Measurements from ENCODE around the gene SLC39A9. TPM values are rescaled to one million over a fixed set of nuclear protein-coding genes. Genes with fewer than 3 reads are reported as not detected.
"Not testable (repeated sequence)": the region's sequence is repeated elsewhere in the genome, so short reads cannot be mapped to it uniquely, and the experiment has no call there.

SLC39A9 gene
- total and polyA plus RNA-seq, 4 donors = 20.5 to 74.9 (median 43.4) TPM

DNA sequence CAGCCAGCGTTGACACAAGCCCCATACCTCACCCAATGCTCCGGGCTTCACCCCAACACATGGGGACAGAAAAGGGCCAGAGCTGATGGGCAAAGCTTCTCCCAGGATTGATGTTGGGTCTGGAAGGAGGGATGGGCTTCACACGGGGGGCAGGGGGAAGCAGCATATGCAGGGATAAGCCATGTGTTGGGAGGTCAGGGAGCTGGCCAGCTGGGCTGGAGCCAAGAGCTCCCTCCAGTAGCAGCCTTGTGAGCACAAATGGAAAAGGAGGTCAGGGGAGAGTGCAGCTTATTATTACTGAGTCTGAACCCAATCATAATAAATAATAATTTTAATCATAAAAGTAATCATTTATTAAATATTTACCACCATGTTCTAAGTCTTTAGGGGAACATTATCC lies 95.3 kb downstream of the SLC39A9 start:
- Histone ChIP-seq H3K9ac (ENCODE audit: insufficient read depth in 1 of 2, low read length in 2 of 2) (no peak overlapping the region), H3K4me3 (no peak overlapping the region)
- DNase-seq = peak in 1 of 3 donors; percentile 17

DNA sequence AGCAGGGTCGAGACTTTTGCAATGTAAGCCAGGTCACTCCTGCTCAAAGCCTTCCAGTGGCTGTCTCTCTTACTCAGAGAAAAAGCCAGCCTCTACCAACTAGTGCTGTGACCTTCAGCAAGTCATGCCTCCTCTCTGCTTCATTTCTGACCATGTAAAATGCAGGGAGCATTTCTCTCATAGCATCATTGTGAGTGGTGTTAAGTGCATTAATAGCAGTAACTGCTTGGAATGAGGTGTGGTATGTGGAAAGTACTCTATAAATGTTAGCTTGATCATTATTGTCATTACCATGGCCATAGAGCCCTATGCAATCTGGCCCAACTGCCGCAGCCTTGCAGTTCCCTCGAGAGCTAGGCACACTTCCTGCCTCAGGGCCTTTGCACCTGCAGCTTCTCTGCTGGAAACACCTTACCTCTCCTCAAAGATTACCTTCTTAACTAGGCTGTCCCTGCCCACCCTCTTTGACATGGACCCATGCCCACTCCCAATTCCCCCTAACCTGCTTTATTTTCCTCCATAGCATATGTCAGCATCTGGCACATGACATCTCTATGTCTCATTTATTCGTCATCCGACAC lies 96.9 kb downstream of the SLC39A9 start:
- Histone ChIP-seq H3K4me1 (ENCODE audit: control insufficient read depth in 5 of 5, insufficient read depth in 5 of 5, low read length in 5 of 5) (no peaks in the 10 kb centered on the region), H3K27ac (ENCODE audit: low read depth in 1 of 2, low read length in 1 of 2) (no peak overlapping the region), H3K9ac (ENCODE audit: insufficient read depth in 1 of 2, low read length in 2 of 2) (no peak overlapping the region), H3K4me3 (no peak overlapping the region), H3K9me3 (ENCODE audit: control insufficient read depth in 4 of 4, insufficient read depth in 3 of 4, low read length in 3 of 4) (no peaks in the 10 kb centered on the region), H3K36me3 (ENCODE audit: control insufficient read depth in 4 of 4, insufficient read depth in 4 of 4, low read length in 4 of 4) (no peaks in the 10 kb centered on the region), H3K27me3 (ENCODE audit: control insufficient read depth in 3 of 3, insufficient read depth in 3 of 3, low read length in 2 of 3) (peaks cover 0 to 4% (median 0%) of the 10 kb centered on the region in 3 donors)
- WGBS, 2 donors = 92 to 93% methylated on average over 5 of the region's 5 CpGs
- no peak for DNase-seq
- ATAC-seq (ENCODE audit: insufficient read depth, low FRiP score) = no peak
- TF ChIP-seq, protein P1, sequence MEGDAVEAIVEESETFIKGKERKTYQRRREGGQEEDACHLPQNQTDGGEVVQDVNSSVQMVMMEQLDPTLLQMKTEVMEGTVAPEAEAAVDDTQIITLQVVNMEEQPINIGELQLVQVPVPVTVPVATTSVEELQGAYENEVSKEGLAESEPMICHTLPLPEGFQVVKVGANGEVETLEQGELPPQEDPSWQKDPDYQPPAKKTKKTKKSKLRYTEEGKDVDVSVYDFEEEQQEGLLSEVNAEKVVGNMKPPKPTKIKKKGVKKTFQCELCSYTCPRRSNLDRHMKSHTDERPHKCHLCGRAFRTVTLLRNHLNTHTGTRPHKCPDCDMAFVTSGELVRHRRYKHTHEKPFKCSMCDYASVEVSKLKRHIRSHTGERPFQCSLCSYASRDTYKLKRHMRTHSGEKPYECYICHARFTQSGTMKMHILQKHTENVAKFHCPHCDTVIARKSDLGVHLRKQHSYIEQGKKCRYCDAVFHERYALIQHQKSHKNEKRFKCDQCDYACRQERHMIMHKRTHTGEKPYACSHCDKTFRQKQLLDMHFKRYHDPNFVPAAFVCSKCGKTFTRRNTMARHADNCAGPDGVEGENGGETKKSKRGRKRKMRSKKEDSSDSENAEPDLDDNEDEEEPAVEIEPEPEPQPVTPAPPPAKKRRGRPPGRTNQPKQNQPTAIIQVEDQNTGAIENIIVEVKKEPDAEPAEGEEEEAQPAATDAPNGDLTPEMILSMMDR (IDR thresholded peaks at IDR 0.05; ENCODE audit: control extremely low read depth, extremely low read depth) = no peak

More for the DNA sequence above, 95.3 kb downstream of the SLC39A9 start:
- Histone ChIP-seq H3K4me1 (ENCODE audit: control insufficient read depth in 5 of 5, insufficient read depth in 5 of 5, low read length in 5 of 5) (no peaks in the 10 kb centered on the region), H3K27me3 (ENCODE audit: control insufficient read depth in 3 of 3, insufficient read depth in 3 of 3, low read length in 2 of 3) (peaks cover 0 to 5% (median 0%) of the 10 kb centered on the region in 3 donors), H3K27ac (ENCODE audit: low read depth in 1 of 2, low read length in 1 of 2) (no peak overlapping the region), H3K9me3 (ENCODE audit: control insufficient read depth in 4 of 4, insufficient read depth in 3 of 4, low read length in 3 of 4) (no peaks in the 10 kb centered on the region), H3K36me3 (ENCODE audit: control insufficient read depth in 4 of 4, insufficient read depth in 4 of 4, low read length in 4 of 4) (no peaks in the 10 kb centered on the region)
- WGBS, 2 donors = 57 to 72% methylated on average over 3 of the region's 3 CpGs
- ATAC-seq (ENCODE audit: insufficient read depth, low FRiP score) = no peak
- TF ChIP-seq, protein P1 (IDR thresholded peaks at IDR 0.05; ENCODE audit: control extremely low read depth, extremely low read depth) = no peak

DNA sequence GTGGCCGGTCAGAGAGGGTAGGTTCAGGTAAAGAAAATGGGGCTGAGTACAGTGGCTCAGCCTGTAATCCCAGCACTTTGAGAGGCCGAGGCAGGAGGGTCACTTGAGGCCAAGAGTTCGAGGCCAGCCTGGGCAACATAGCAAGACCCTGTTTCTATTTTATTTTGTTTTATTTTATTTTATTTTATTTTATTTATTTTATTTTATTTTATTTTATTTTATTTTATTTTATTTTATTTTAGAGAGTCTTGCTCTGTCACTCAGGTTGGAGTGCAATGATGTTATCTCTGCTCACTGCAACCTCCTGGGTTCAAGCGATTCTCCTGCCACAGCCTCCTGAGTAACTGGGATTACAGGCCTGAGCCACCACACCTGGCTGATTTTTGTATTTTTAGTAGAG lies 99.4 kb downstream of the SLC39A9 start:
- not testable (repeated sequence) for H3K4me3 ChIP-seq; DNase-seq; H3K9ac ChIP-seq (ENCODE audit: insufficient read depth in 1 of 2, low read length in 2 of 2); ATAC-seq (ENCODE audit: insufficient read depth, low FRiP score); H3K27ac ChIP-seq (ENCODE audit: low read depth in 1 of 2, low read length in 1 of 2); H3K9me3 ChIP-seq (ENCODE audit: control insufficient read depth in 4 of 4, insufficient read depth in 3 of 4, low read length in 3 of 4); H3K27me3 ChIP-seq (ENCODE audit: control insufficient read depth in 3 of 3, insufficient read depth in 3 of 3, low read length in 2 of 3); H3K36me3 ChIP-seq (ENCODE audit: control insufficient read depth in 4 of 4, insufficient read depth in 4 of 4, low read length in 4 of 4)
- WGBS, 2 donors = 96 to 100% methylated on average over 4 of the region's 4 CpGs
- H3K4me1 ChIP-seq (ENCODE audit: control insufficient read depth in 5 of 5, insufficient read depth in 5 of 5, low read length in 5 of 5) = peaks cover 0 to 12% (median 0%) of the 10 kb centered on the region in 5 donors

DNA sequence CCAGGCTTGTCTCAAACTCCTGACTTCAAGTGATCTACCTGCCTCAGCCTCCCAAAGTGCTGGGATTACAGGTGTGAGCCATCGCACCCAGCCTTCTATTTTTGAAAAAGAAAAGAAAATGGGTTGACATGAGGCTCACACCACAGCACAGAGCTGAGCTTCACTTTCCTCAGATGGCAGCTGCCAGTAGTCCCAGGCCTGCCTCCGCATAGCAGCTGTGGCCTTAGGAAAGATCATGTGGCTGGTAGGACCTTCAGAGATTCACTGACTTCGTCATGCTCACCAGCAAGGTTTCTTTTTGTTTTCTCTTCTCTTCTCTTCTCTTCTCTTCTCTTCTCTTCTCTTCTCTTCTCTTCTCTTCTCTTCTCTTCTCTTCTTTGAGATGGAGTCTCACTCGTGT lies 99.8 kb downstream of the SLC39A9 start:
- H3K4me3 ChIP-seq; H3K27me3 ChIP-seq (ENCODE audit: control insufficient read depth in 3 of 3, insufficient read depth in 3 of 3, low read length in 2 of 3); H3K27ac ChIP-seq (ENCODE audit: low read depth in 1 of 2, low read length in 1 of 2); H3K9me3 ChIP-seq (ENCODE audit: control insufficient read depth in 4 of 4, insufficient read depth in 3 of 4, low read length in 3 of 4); H3K9ac ChIP-seq (ENCODE audit: insufficient read depth in 1 of 2, low read length in 2 of 2); DNase-seq; H3K36me3 ChIP-seq (ENCODE audit: control insufficient read depth in 4 of 4, insufficient read depth in 4 of 4, low read length in 4 of 4); ATAC-seq (ENCODE audit: insufficient read depth, low FRiP score): not testable (repeated sequence)
- peaks cover 0 to 12% (median 0%) of the 10 kb centered on the region in 5 donors for H3K4me1 ChIP-seq (ENCODE audit: control insufficient read depth in 5 of 5, insufficient read depth in 5 of 5, low read length in 5 of 5)
- 95 to 96% methylated on average over 4 of the region's 4 CpGs for WGBS, 2 donors

Measured in lung (tissue), 12 donors.